Panc1 (cell line): ENCODE results near the gene CLEC16A. TPM values are rescaled to one million over a fixed set of nuclear protein-coding genes. Genes with fewer than 3 reads are reported as not detected.

Experiments
- ATAC-seq: fragments of 200-7000 bp; cut with Tn5 transposase; 2 replicates; pipeline ENCODE4 v1.9.1; 2020; ENCODE audit warnings: mild to moderate bottlenecking, moderate library complexity
- BruUV-seq: library from RNA; stranded (reverse); fragments of 400-500 nt; replicated peaks from 2 replicates; lab custom pipeline; 2021; lab: Mats Ljungman, UMichigan
- CTCF ChIA-PET: fragments of 300-600 bp; sonication (Branson Sonifier 250); formaldehyde crosslinking; loops from one replicate; lab custom pipeline; 2022; ENCODE audit warnings: antibody characterized with exemption; lab: Charles Lee
- POLR2A ChIA-PET: fragments of 300-600 bp; sonication (Branson Sonifier 250); formaldehyde crosslinking; loops from one replicate; lab custom pipeline; 2022; ENCODE audit warnings: antibody characterized with exemption; lab: Charles Lee
- DNase-seq: peaks from one replicate; pipeline ENCODE4 v3.0.0-alpha.2; 2010; ENCODE audit warnings: low read depth, low spot score
- H3K27ac ChIP-seq: 2 replicates; pipeline ENCODE4 v1.5.1; 2011; ENCODE audit warnings: mild to moderate bottlenecking, low read length, inconsistent platforms
- H3K27me3 ChIP-seq: fragments of 200-500 bp; sonication (Bioruptor generic); 2 replicates; pipeline ENCODE4 v1.6.0; 2014; ENCODE audit warnings: low read length, inconsistent platforms; ENCODE audit not compliant: control insufficient read depth, insufficient read depth
- H3K36me3 ChIP-seq: fragments of 200-500 bp; sonication (Bioruptor generic); 2 replicates; pipeline ENCODE4 v1.5.1; 2014; ENCODE audit warnings: inconsistent platforms, mild to moderate bottlenecking, low read length, moderate library complexity; ENCODE audit not compliant: control insufficient read depth, insufficient read depth
- H3K4me1 ChIP-seq: 2 replicates; pipeline ENCODE4 v1.5.1; 2011; ENCODE audit warnings: inconsistent platforms, mild to moderate bottlenecking, low read length, moderate library complexity; ENCODE audit not compliant: control insufficient read depth, insufficient read depth
- H3K4me3 ChIP-seq, 2 experiments: 2 replicates each; pipeline ENCODE4 v1.5.1; 2011 to 2012; ENCODE audit warnings: low read depth in 2 of 2, low read length in 2 of 2, mild to moderate bottlenecking in 2 of 2, inconsistent platforms in 1 of 2, moderate library complexity in 1 of 2
- H3K9me3 ChIP-seq: fragments of 200-500 bp; sonication (Bioruptor generic); 2 replicates; pipeline ENCODE4 v1.5.1; 2014; ENCODE audit warnings: low read depth, mild to moderate bottlenecking, inconsistent platforms, low read length, moderate library complexity; ENCODE audit not compliant: control insufficient read depth, insufficient read depth
- CTCF ChIP-seq: fragments of 450-650 bp; IDR thresholded peaks from 2 replicates; pipeline ENCODE4 v1.5.1; 2017; ENCODE audit warnings: mild to moderate bottlenecking
- POLR2AphosphoS5 ChIP-seq: IDR thresholded peaks from 2 replicates; pipeline ENCODE4 v1.6.1; 2012; ENCODE audit warnings: mild to moderate bottlenecking, low read depth, low read length, moderate library complexity
- REST ChIP-seq, 2 experiments: IDR thresholded peaks; 2 replicates each; pipeline ENCODE4 v1.6.1; 2011 to 2012; ENCODE audit warnings: low read depth in 2 of 2, control low read depth in 1 of 2, low read length in 1 of 2, mild to moderate bottlenecking in 1 of 2, moderate library complexity in 1 of 2; ENCODE audit not compliant: insufficient read depth in 1 of 2
- SIN3A ChIP-seq: IDR thresholded peaks from 2 replicates; pipeline ENCODE4 v1.6.1; 2012; ENCODE audit warnings: low read depth, mild to moderate bottlenecking, low read length, moderate library complexity, borderline replicate concordance; ENCODE audit not compliant: insufficient read depth
- TCF7L2 ChIP-seq: IDR thresholded peaks from 2 replicates; pipeline ENCODE4 v1.6.1; 2011; ENCODE audit warnings: mild to moderate bottlenecking, low read depth, low read length, inconsistent platforms
- in situ Hi-C: cut with HindIII; loops from 2 replicates; pipeline ENCODE4 v1.10.0; 2016; ENCODE audit warnings: low sequenced_read_pairs, low pct_unique_long_range_greater_than_20kb
- intact Hi-C: fragments of 100-400 bp; cut with micrococcal nuclease; formaldehyde crosslinking; loops from one replicate; pipeline ENCODE4 v1.10.0; 2022; ENCODE audit not compliant: unreplicated experiment
- total RNA-seq: library from RNA; stranded (reverse); gene quantifications from one replicate; pipeline ENCODE4 v1.2.1, GENCODE V29; 2021; ENCODE audit not compliant: unreplicated experiment

Gene CLEC16A
- total RNA-seq, 1 experiment from 2014 or later, result 21.0 TPM

- no TSS peak for BruUV-seq
- ChIA-PET CTCF (no interaction called here), POLR2A (no interaction called here)
- intact Hi-C loops (no loop called here), in situ Hi-C loops (no loop called here)
- Histone ChIP-seq H3K9me3 (no peaks in the 10 kb centered on the region), H3K36me3 (no peaks in the 10 kb centered on the region), H3K4me1 (peaks cover 10% of the 10 kb centered on the region; the same call in 1 of the 2 replicates), H3K27me3 (no peaks in the 10 kb centered on the region), H3K27ac (no peak overlapping the region), H3K4me3 (no peak overlapping the region)
- ATAC-seq (no peak), DNase-seq (no peak)
- TF ChIP-seq CTCF (no peak), TCF7L2 (no peak), REST (IDR thresholded peaks at IDR 0.05; ENCODE audit: insufficient read depth in 1 of 2, low read depth in 2 of 2, low read length in 1 of 2) (no peak), POLR2AphosphoS5 (no peak), SIN3A (no peak)
Observed at GRCh38 chr16:11156401-11156800, 212.0 kb downstream of the CLEC16A start.

DNA sequence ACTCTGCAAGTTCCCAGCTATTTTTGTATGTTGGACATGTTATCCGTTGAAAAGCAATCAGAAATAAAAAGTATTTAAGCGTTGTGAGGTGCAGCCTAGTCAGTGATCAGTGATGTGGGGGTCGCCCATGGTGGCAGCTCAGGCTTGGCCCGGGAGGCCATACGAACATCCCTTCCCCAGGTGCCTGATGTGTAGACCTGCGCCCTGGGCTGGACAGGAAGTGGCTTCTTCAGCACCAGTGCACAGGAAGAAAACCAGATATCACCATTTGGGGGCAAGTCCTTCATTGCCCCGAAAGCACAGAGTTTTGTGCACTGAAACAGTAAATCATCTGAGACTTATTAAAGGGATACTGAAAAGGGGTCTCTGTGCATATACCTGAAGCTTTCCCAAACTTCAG is 212.8 kb downstream of the CLEC16A start:
- no peaks in the 10 kb centered on the region for H3K36me3 ChIP-seq
- ATAC-seq (no peak), DNase-seq (no peak)
- no peaks in the 10 kb centered on the region for H3K9me3 ChIP-seq
- TF ChIP-seq CTCF, result no peak
- TF ChIP-seq POLR2AphosphoS5, result no peak
- TF ChIP-seq TCF7L2, result no peak
- in situ Hi-C loops (no loop called here), intact Hi-C loops (no loop called here)
- BruUV-seq, result no TSS peak
- peaks cover 10% of the 10 kb centered on the region for H3K4me1 ChIP-seq
- no peaks in the 10 kb centered on the region for H3K27me3 ChIP-seq
- no peak overlapping the region for H3K27ac ChIP-seq
- ChIA-PET POLR2A (interaction anchor here (0.6 kb wide), 1 partner anchor 28 kb away, joined by 3 read pairs; no protein-coding TSS in a partner anchor), CTCF (no interaction called here)
- no peak overlapping the region for H3K4me3 ChIP-seq
